ENCODE data around the gene CLK3.

CLK3 gene

GRCh38 chr15:74663303-74664027 is 47.8 kb downstream of the CLK3 start (continued):
- no peak for TF ChIP-seq ZNF670 (tag by site-specific recombination; IDR thresholded peaks at IDR 0.05; ENCODE audit: low read depth)
- no peak for TF ChIP-seq ATF2 (tag by site-specific recombination; IDR thresholded peaks at IDR 0.05; ENCODE audit: low read depth)
- TF ChIP-seq ZNF157 (tag by site-specific recombination; IDR thresholded peaks at IDR 0.05): no peak
- no peak for TF ChIP-seq ZNF239 (tag by site-specific recombination; IDR thresholded peaks at IDR 0.05)
- TF ChIP-seq ZNF510 (tag by site-specific recombination; IDR thresholded peaks at IDR 0.05; ENCODE audit: insufficient replicate concordance): no peak
- TF ChIP-seq ZNF561 (tag by site-specific recombination; IDR thresholded peaks at IDR 0.05; ENCODE audit: borderline replicate concordance): no peak
- TF ChIP-seq FEZF1 (tag by site-specific recombination; IDR thresholded peaks at IDR 0.05): peak; percentile 95
- no peak for TF ChIP-seq ZNF776 (tag by site-specific recombination; IDR thresholded peaks at IDR 0.05; ENCODE audit: borderline replicate concordance)
- 0 out of 2 replicates have a peak, but pooled peaks have one; percentile 54 for TF ChIP-seq OVOL3 (tag by site-specific recombination; IDR thresholded peaks at IDR 0.05)
- TF ChIP-seq ZFP69B (tag by site-specific recombination; IDR thresholded peaks at IDR 0.05): peak; percentile 82
- no peak for TF ChIP-seq ZNF555 (tag by site-specific recombination; conservative IDR thresholded peaks at IDR 0.05)
- TF ChIP-seq ZNF221 (tag by site-specific recombination; IDR thresholded peaks at IDR 0.05; ENCODE audit: borderline replicate concordance): no peak
- TF ChIP-seq ZNF24 (tag by site-specific recombination; IDR thresholded peaks at IDR 0.05): 0 out of 2 replicates have a peak, but pooled peaks have one; percentile 30
- TF ChIP-seq YY1 (tag by site-specific recombination; IDR thresholded peaks at IDR 0.05): no peak
- no peak for TF ChIP-seq KLF10 (tag by site-specific recombination; IDR thresholded peaks at IDR 0.05)
- no peak; the same call in 1 of the 2 replicates for TF ChIP-seq ZXDB (tag by site-specific recombination; IDR thresholded peaks at IDR 0.05)
- no peak for TF ChIP-seq HOXC10 (CRISPR knock-in tag; IDR thresholded peaks at IDR 0.05)
- peak; percentile 43; the same call in 1 of the 2 replicates for TF ChIP-seq GLI2 (tag by site-specific recombination; IDR thresholded peaks at IDR 0.05; ENCODE audit: borderline replicate concordance, low read depth)
- TF ChIP-seq ZNF560 (tag by site-specific recombination; IDR thresholded peaks at IDR 0.05; ENCODE audit: borderline replicate concordance): no peak
- no peak for TF ChIP-seq ZNF292 (tag by site-specific recombination; IDR thresholded peaks at IDR 0.05; ENCODE audit: borderline replicate concordance, low read depth)
- no peak for TF ChIP-seq ZNF211 (tag by site-specific recombination; IDR thresholded peaks at IDR 0.05; ENCODE audit: low read depth)
- no peak for TF ChIP-seq WT1 (tag by site-specific recombination; IDR thresholded peaks at IDR 0.05)

DNA sequence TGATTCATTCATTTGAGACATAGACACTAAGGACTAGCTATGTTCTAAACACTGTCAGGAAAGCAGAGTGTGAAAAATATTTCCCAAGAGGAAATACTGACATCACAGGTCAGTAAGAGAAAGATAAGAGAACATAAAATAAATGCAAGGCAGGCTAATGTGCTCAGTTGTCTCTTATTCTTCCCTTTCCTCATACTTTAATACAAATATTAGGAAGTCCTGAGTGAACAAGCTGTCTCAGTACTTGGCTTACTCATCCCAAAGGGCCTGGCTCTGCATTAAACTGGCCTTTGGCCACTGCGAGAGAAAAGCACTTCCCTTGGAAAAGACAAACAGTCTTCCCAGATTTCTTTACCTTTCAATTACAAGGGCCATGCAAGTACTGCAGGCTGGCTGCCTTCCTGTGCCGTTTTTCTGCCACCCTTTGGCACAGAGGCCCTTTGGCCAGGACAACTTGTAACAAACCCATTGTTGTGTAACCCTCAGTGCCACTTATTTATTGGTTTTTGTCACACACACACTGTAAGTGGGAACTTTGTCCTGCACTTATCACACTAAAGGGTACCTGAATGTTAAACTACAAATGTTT is 48.5 kb downstream of the CLK3 start:
- CTCF ChIA-PET: interaction anchor here (1.2 to 3.8 kb wide), 4 partner anchors 29 to 238 kb away, joined by 3 to 24 read pairs (median 6); no protein-coding TSS in a partner anchor
- TF ChIP-seq ZSCAN30 (tag by site-specific recombination; IDR thresholded peaks at IDR 0.05) (0 out of 2 replicates have a peak, but pooled peaks have one; percentile 21), ZNF629 (tag by site-specific recombination; IDR thresholded peaks at IDR 0.05) (peak; percentile 35; the same call in 1 of the 2 replicates), ZXDB (tag by site-specific recombination; IDR thresholded peaks at IDR 0.05) (0 out of 2 replicates have a peak, but pooled peaks have one; percentile 38), ZNF146 (tag by site-specific recombination; IDR thresholded peaks at IDR 0.05) (no peak), ZNF335 (tag by site-specific recombination; conservative IDR thresholded peaks at IDR 0.05) (peak; percentile 91), EGR2 (tag by site-specific recombination; IDR thresholded peaks at IDR 0.05; ENCODE audit: low read depth) (no peak), PRDM1 (tag by site-specific recombination; IDR thresholded peaks at IDR 0.05) (peak; percentile 75), IKZF3 (tag by site-specific recombination; IDR thresholded peaks at IDR 0.05) (peak; percentile 52; the same call in 1 of the 2 replicates), ZNF843 (tag by site-specific recombination; IDR thresholded peaks at IDR 0.05) (peak; percentile 18; the same call in 1 of the 2 replicates)
- Histone ChIP-seq H3K4me1 (ENCODE audit: control insufficient read depth, insufficient read depth, low read length) (peaks cover 26% of the 10 kb centered on the region), H3K9me3 (ENCODE audit: control insufficient read depth, insufficient read depth, low read depth, low read length) (no peaks in the 10 kb centered on the region), H3K36me3 (ENCODE audit: control insufficient read depth in 2 of 2, insufficient read depth in 1 of 2, low read length in 2 of 2) (peaks cover 11 to 12% of the 10 kb centered on the region in 2 experiments), H3K27ac (ENCODE audit: extremely low read depth, low read depth, low read length) (peak overlapping the region; percentile 48), H3K4me3 (ENCODE audit: low read depth, low read length) (no peak overlapping the region)
- POLR2A ChIA-PET: interaction anchor here (0.6 to 1.0 kb wide), 2 partner anchors 55 to 230 kb away, joined by 3 to 6 read pairs; no protein-coding TSS in a partner anchor

All from HEK293 (cell line).